Endodermal cell (in vitro differentiated cells): ENCODE results near the gene CACNA2D4. TPM values are rescaled to one million over a fixed set of nuclear protein-coding genes. Genes with fewer than 3 reads are reported as not detected.

Source experiments
- DNase-seq: peaks from one replicate; pipeline ENCODE4 v3.0.0-alpha.2; 2017
- H3K27ac ChIP-seq: 2 replicates; pipeline ENCODE4 v1.5.1; 2013; ENCODE audit warnings: mild to moderate bottlenecking, low read depth, low read length, moderate library complexity
- H3K27me3 ChIP-seq: 2 replicates; pipeline ENCODE4 v1.6.1; 2013; ENCODE audit warnings: mild to moderate bottlenecking, low read length, moderate library complexity; ENCODE audit not compliant: insufficient read depth, control insufficient read depth, poor library complexity, severe bottlenecking
- H3K36me3 ChIP-seq: 2 replicates; pipeline ENCODE4 v1.7.0; 2013; ENCODE audit warnings: mild to moderate bottlenecking, low read length, moderate library complexity; ENCODE audit not compliant: control insufficient read depth, insufficient read depth
- H3K4me1 ChIP-seq: one replicate; pipeline ENCODE4 v1.7.0; 2013; ENCODE audit warnings: low read length; ENCODE audit not compliant: control insufficient read depth, insufficient read depth
- H3K4me3 ChIP-seq: 2 replicates; pipeline ENCODE4 v1.5.1; 2013; ENCODE audit warnings: mild to moderate bottlenecking, low read length, moderate library complexity
- H3K9ac ChIP-seq: 2 replicates; pipeline ENCODE4 v1.6.1; 2013; ENCODE audit warnings: mild to moderate bottlenecking, low read length, moderate library complexity; ENCODE audit not compliant: poor library complexity, severe bottlenecking; ENCODE audit errors: extremely low read depth
- H3K9me3 ChIP-seq: 2 replicates; pipeline ENCODE4 v1.6.1; 2013; ENCODE audit warnings: mild to moderate bottlenecking, low read length, moderate library complexity; ENCODE audit not compliant: control insufficient read depth
- H3K27ac Mint-ChIP-seq: 2 replicates; pipeline ENCODE4 v1.8.0; 2020; ENCODE audit warnings: mixed read lengths
- H3K27me3 Mint-ChIP-seq: 2 replicates; pipeline ENCODE4 v1.8.0; 2021; ENCODE audit warnings: mild to moderate bottlenecking, mixed read lengths; ENCODE audit not compliant: insufficient read depth
- H3K36me3 Mint-ChIP-seq: 2 replicates; pipeline ENCODE4 v1.8.0; 2020; ENCODE audit warnings: low read depth, mixed read lengths
- H3K4me1 Mint-ChIP-seq: 2 replicates; pipeline ENCODE4 v1.8.0; 2020; ENCODE audit warnings: mixed read lengths
- H3K4me3 Mint-ChIP-seq: 2 replicates; pipeline ENCODE4 v1.8.0; 2020; ENCODE audit warnings: mild to moderate bottlenecking, moderate library complexity, mixed read lengths
- H3K9me3 Mint-ChIP-seq: 2 replicates; pipeline ENCODE4 v1.8.0; 2020; ENCODE audit warnings: mild to moderate bottlenecking, mixed read lengths
- WGBS, 2 experiments: methylation state at CpG; one replicate each; pipeline versions ENCODE4 v1.1.5 to v1.1.7; 2013; ENCODE audit warnings: missing lambda C conversion rate in 2 of 2, mixed read lengths in 1 of 2; ENCODE audit not compliant: insufficient coverage in 1 of 2, insufficient read length in 1 of 2; 5-methylcytosine and 5-hydroxymethylcytosine counted together
- total RNA-seq, 2 donors: library from RNA; stranded (reverse); fragmentation: NEBNext Ultra II Directional in 1 of 2; extraction: Animal tissue kit (Norgen Biotek cat#: 25700) in 1 of 2; gene quantifications; 2 replicates in 1 of 2; 3 replicates in 1 of 2; pipeline ENCODE4 v1.2.1, GENCODE V29; 2021
- TF ChIP-seq, protein P1 (sequence below): fragments of 200-600 bp; sonication (generic); conservative IDR thresholded peaks from 2 replicates; pipeline ENCODE4 v1.5.0; 2021; ENCODE audit warnings: antibody characterized with exemption, mild to moderate bottlenecking

CACNA2D4 gene
- total RNA-seq, 2 donors from 2014 or later, result 4.3 to 5.7 TPM

DNA sequence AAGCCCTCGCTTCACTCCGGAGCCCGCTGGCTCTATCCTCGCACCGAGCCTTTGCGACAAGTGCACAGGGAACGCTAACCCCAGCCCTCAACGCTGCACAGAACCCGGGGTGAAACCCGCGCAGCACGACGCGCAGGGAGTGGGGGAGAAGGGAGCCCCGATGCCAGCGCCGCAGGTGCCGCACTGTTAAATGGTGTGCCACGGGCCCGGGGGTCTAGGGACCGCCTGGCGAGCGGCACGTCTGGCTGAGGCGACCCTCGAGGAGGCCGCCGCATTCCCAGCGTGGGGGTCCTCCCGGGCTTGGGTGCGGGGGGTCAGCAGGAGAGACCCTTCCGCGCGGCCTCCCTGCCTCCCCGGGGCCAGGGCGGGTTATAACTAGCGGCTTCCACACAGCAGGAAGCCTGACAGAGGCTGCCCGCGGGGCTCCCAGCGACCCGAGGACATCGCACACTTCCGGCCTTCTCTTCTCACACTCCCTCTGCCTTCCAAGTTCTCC is 121.9 kb downstream of the CACNA2D4 start:
- H3K27me3 ChIP-seq, result no peaks in the 10 kb centered on the region
- Mint-ChIP-seq H3K36me3 (no peaks in the 10 kb centered on the region), H3K9me3 (no peaks in the 10 kb centered on the region), H3K4me1 (peaks cover 47% of the 10 kb centered on the region), H3K27me3 (no peaks in the 10 kb centered on the region), H3K4me3 (peak overlapping the region; percentile 35), H3K27ac (no peak overlapping the region)
- DNase-seq, result no peak
- no peaks in the 10 kb centered on the region for H3K9me3 ChIP-seq
- WGBS, 2 experiments, result 74 to 89% methylated on average over 25 to 43 of the region's 43 CpGs
- TF ChIP-seq, protein P1, sequence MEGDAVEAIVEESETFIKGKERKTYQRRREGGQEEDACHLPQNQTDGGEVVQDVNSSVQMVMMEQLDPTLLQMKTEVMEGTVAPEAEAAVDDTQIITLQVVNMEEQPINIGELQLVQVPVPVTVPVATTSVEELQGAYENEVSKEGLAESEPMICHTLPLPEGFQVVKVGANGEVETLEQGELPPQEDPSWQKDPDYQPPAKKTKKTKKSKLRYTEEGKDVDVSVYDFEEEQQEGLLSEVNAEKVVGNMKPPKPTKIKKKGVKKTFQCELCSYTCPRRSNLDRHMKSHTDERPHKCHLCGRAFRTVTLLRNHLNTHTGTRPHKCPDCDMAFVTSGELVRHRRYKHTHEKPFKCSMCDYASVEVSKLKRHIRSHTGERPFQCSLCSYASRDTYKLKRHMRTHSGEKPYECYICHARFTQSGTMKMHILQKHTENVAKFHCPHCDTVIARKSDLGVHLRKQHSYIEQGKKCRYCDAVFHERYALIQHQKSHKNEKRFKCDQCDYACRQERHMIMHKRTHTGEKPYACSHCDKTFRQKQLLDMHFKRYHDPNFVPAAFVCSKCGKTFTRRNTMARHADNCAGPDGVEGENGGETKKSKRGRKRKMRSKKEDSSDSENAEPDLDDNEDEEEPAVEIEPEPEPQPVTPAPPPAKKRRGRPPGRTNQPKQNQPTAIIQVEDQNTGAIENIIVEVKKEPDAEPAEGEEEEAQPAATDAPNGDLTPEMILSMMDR, result no peak
- no peaks in the 10 kb centered on the region for H3K36me3 ChIP-seq
- H3K4me1 ChIP-seq, result peaks cover 17% of the 10 kb centered on the region
- H3K27ac ChIP-seq, result no peak overlapping the region
- H3K4me3 ChIP-seq, result no peak overlapping the region
- no peak overlapping the region for H3K9ac ChIP-seq

DNA sequence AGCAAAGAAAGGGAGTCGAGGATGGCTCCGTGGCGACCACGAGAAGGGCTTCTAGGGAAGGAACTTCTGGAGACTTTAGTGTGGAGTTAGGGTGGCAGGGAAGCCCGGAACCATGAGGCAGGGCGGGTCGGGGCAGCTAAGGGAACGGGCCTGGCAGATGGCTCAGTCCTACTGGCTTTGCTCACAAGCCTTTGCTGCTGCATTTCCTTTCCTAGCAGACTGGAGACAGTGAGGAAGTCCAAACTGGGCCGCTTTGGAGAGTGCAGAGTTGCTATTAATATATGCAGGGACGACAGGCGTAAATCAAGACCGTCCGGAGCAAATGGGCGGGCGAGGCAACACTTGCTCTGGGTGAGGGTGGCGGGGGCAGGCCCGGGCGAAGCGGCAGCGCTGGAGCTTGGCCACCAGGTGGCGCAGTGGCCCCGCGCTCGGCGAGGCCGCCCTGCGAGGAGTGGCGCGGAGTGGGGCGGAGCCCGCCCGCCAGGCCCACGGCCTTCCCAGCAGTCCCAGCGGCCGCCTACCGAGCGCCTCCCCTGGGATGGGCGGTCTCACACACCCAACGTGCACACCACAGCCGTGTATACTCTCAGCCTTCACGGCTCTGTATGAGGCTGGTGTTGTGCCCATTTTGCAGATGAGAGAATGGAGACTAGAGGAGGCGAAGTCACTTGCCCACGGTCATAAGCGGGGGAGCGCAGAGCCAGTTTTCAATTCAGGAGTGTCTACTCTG is 122.5 kb downstream of the CACNA2D4 start:
- Histone ChIP-seq H3K9ac (no peak overlapping the region), H3K4me3 (no peak overlapping the region), H3K4me1 (peaks cover 20% of the 10 kb centered on the region), H3K9me3 (no peaks in the 10 kb centered on the region), H3K27ac (no peak overlapping the region), H3K27me3 (no peaks in the 10 kb centered on the region), H3K36me3 (no peaks in the 10 kb centered on the region)
- H3K4me3 Mint-ChIP-seq, result peak overlapping the region; percentile 35
- peak overlapping the region; percentile 56 for H3K27ac Mint-ChIP-seq
- TF ChIP-seq, protein P1, result peak; percentile 100
- WGBS, 2 experiments, result 27 to 58% methylated on average over 15 to 45 of the region's 45 CpGs
- peaks cover 53% of the 10 kb centered on the region for H3K4me1 Mint-ChIP-seq
- H3K9me3 Mint-ChIP-seq, result no peaks in the 10 kb centered on the region
- peak; percentile 97 for DNase-seq
- H3K36me3 Mint-ChIP-seq, result no peaks in the 10 kb centered on the region
- H3K27me3 Mint-ChIP-seq, result no peaks in the 10 kb centered on the region

DNA sequence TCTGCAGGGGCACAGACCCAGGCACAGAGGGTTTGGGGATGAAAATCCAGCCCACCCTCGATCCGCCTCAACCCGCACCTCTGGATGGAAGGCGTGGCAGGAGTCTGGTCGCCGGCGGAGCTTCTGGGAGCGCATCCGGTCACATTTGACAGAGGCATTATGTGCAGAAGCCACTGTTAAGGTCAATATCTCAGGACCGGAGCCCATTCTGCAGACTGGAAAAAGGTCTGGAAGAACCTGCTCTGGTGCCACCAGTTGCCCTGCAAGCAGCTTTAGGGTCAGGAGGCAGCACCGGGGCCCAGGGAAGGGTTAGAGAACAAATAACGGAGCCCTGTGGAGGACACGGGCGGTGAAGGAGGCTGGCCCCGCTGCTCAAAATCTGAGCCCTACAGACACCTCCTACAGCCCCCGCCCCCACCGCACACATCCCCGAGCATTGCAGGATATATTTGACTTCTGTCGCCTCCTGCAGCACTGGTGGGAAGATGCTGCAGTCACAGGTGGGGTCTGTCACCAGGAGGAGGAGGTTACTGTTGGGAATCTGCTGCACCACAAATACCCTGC is 123.1 kb downstream of the CACNA2D4 start:
- H3K9ac ChIP-seq, result no peak overlapping the region
- no peak overlapping the region for H3K4me3 ChIP-seq
- peak overlapping the region; percentile 69 for H3K27ac Mint-ChIP-seq
- WGBS, 2 experiments, result 84 to 90% methylated on average over 11 to 19 of the region's 19 CpGs
- H3K9me3 ChIP-seq, result no peaks in the 10 kb centered on the region
- H3K36me3 ChIP-seq, result no peaks in the 10 kb centered on the region
- H3K27ac ChIP-seq, result no peak overlapping the region
- H3K9me3 Mint-ChIP-seq, result no peaks in the 10 kb centered on the region
- H3K4me3 Mint-ChIP-seq, result peak overlapping the region; percentile 35
- DNase-seq, result peak; percentile 75
- H3K27me3 Mint-ChIP-seq, result no peaks in the 10 kb centered on the region
- TF ChIP-seq, protein P1, result no peak
- peaks cover 50% of the 10 kb centered on the region for H3K4me1 Mint-ChIP-seq
- H3K36me3 Mint-ChIP-seq, result no peaks in the 10 kb centered on the region
- peaks cover 20% of the 10 kb centered on the region for H3K4me1 ChIP-seq
- no peaks in the 10 kb centered on the region for H3K27me3 ChIP-seq
